OCI-LY3 (cell line): ENCODE results near the gene OGFOD2.

Source experiments
- H2AFZ ChIP-seq: fragments of 200-600, 300-600 bp; shearing (Covaris generic); 2 replicates; pipeline ENCODE4 v1.6.0; 2014; ENCODE audit warnings: antibody characterized with exemption, low read depth, low read length
- H3K27ac ChIP-seq: fragments of 200-600, 300-600 bp; sonication (generic); 2 replicates; pipeline ENCODE4 v1.5.1; 2014; ENCODE audit warnings: mild to moderate bottlenecking, low read length, moderate library complexity, mixed read lengths
- H3K27me3 ChIP-seq: fragments of 200-600, 300-600 bp; sonication (generic); 2 replicates; pipeline ENCODE4 v1.6.1; 2014; ENCODE audit warnings: low read depth, low read length, mixed read lengths
- H3K36me3 ChIP-seq: fragments of 200-600, 300-600 bp; sonication (generic); replicated peaks from 2 replicates; pipeline ENCODE3; 2014; ENCODE audit warnings: low read depth, low read length, mixed read lengths
- H3K4me1 ChIP-seq: fragments of 300-600, 200-600 bp; sonication (generic); 2 replicates; pipeline ENCODE4 v1.6.1; 2014; ENCODE audit warnings: low read length, mixed read lengths
- H3K4me2 ChIP-seq: fragments of 200-600, 300-600 bp; sonication (generic); 2 replicates; pipeline ENCODE4 v1.6.1; 2014; ENCODE audit warnings: low read length, mixed read lengths
- H3K4me3 ChIP-seq: fragments of 300-600, 200-600 bp; sonication (generic); 2 replicates; pipeline ENCODE4 v1.5.1; 2014; ENCODE audit warnings: antibody characterized with exemption, mild to moderate bottlenecking, low read length, moderate library complexity
- H3K79me2 ChIP-seq: fragments of 300-600, 200-600 bp; shearing (Covaris generic); 2 replicates; pipeline ENCODE4 v1.6.1; 2014; ENCODE audit warnings: mild to moderate bottlenecking, low read length, mixed read lengths
- H3K9ac ChIP-seq: fragments of 300-600, 200-600 bp; shearing (Covaris generic); 2 replicates; pipeline ENCODE4 v1.6.0; 2014; ENCODE audit warnings: mild to moderate bottlenecking, low read length, moderate library complexity
- H3K9me3 ChIP-seq: fragments of 200-600, 300-600 bp; shearing (Covaris generic); 2 replicates; pipeline ENCODE4 v1.6.1; 2014; ENCODE audit warnings: low read length, mixed read lengths; ENCODE audit not compliant: insufficient read depth
- H4K20me1 ChIP-seq: fragments of 200-600, 300-600 bp; sonication (generic); 2 replicates; pipeline ENCODE4 v1.6.1; 2016; ENCODE audit warnings: low read length, mixed read lengths; ENCODE audit not compliant: insufficient read depth
- EZH2phosphoT487 ChIP-seq: fragments of 200-600 bp; shearing (Covaris generic); IDR thresholded peaks from 2 replicates; pipeline ENCODE4 v1.6.1; 2018; ENCODE audit warnings: antibody characterized with exemption, mixed run types, low read depth
- TF ChIP-seq, protein P1 (sequence below): fragments of 200-600, 300-600 bp; sonication (generic); IDR thresholded peaks from 2 replicates; pipeline ENCODE4 v1.5.1; 2014; ENCODE audit warnings: antibody characterized with exemption, low read length, low read depth

Gene OGFOD2

GRCh38 chr12:123000578-123000977, 25.5 kb downstream of the OGFOD2 start:
- Histone ChIP-seq H3K27me3 (no peaks in the 10 kb centered on the region), H3K4me2 (no peak overlapping the region), H2AFZ (no peak overlapping the region), H3K36me3 (no peaks in the 10 kb centered on the region), H3K4me3 (no peak overlapping the region), H3K79me2 (no peaks in the 10 kb centered on the region), H3K4me1 (peaks cover 5% of the 10 kb centered on the region; the same call in 1 of the 2 replicates), H3K9me3 (no peaks in the 10 kb centered on the region), H3K9ac (no peak overlapping the region), H4K20me1 (peaks cover 2% of the 10 kb centered on the region; the same call in 1 of the 2 replicates), H3K27ac (no peak overlapping the region)
- no peak for TF ChIP-seq EZH2phosphoT487
- TF ChIP-seq, protein P1, sequence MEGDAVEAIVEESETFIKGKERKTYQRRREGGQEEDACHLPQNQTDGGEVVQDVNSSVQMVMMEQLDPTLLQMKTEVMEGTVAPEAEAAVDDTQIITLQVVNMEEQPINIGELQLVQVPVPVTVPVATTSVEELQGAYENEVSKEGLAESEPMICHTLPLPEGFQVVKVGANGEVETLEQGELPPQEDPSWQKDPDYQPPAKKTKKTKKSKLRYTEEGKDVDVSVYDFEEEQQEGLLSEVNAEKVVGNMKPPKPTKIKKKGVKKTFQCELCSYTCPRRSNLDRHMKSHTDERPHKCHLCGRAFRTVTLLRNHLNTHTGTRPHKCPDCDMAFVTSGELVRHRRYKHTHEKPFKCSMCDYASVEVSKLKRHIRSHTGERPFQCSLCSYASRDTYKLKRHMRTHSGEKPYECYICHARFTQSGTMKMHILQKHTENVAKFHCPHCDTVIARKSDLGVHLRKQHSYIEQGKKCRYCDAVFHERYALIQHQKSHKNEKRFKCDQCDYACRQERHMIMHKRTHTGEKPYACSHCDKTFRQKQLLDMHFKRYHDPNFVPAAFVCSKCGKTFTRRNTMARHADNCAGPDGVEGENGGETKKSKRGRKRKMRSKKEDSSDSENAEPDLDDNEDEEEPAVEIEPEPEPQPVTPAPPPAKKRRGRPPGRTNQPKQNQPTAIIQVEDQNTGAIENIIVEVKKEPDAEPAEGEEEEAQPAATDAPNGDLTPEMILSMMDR = no peak

GRCh38 chr12:123001464-123001863, 26.4 kb downstream of the OGFOD2 start:
- Histone ChIP-seq H3K9me3 (no peaks in the 10 kb centered on the region), H3K27ac (no peak overlapping the region), H4K20me1 (no peaks in the 10 kb centered on the region), H2AFZ (no peak overlapping the region), H3K36me3 (no peaks in the 10 kb centered on the region), H3K27me3 (no peaks in the 10 kb centered on the region), H3K4me3 (no peak overlapping the region), H3K79me2 (no peaks in the 10 kb centered on the region), H3K4me1 (peaks cover 5% of the 10 kb centered on the region; the same call in 1 of the 2 replicates), H3K4me2 (no peak overlapping the region), H3K9ac (no peak overlapping the region)
- TF ChIP-seq, protein P1 = no peak
- TF ChIP-seq EZH2phosphoT487 = no peak

- no peak overlapping the region for H3K9ac ChIP-seq
Measured at GRCh38 chr12:123003257-123003656, 28.2 kb downstream of the OGFOD2 start.

GRCh38 chr12:123004287-123004686, 29.2 kb downstream of the OGFOD2 start:
- Histone ChIP-seq H4K20me1 (no peaks in the 10 kb centered on the region), H3K27ac (no peak overlapping the region), H3K36me3 (no peaks in the 10 kb centered on the region), H3K9ac (no peak overlapping the region), H2AFZ (no peak overlapping the region), H3K4me3 (no peak overlapping the region), H3K4me1 (peaks cover 5% of the 10 kb centered on the region; the same call in 1 of the 2 replicates), H3K9me3 (no peaks in the 10 kb centered on the region), H3K27me3 (no peaks in the 10 kb centered on the region), H3K4me2 (no peak overlapping the region), H3K79me2 (no peaks in the 10 kb centered on the region)
- no peak for TF ChIP-seq EZH2phosphoT487
- TF ChIP-seq, protein P1 = no peak

More at GRCh38 chr12:123003257-123003656, 28.2 kb downstream of the OGFOD2 start:
- H3K36me3 ChIP-seq = no peaks in the 10 kb centered on the region
- no peaks in the 10 kb centered on the region for H3K27me3 ChIP-seq
- H3K4me1 ChIP-seq = peaks cover 5% of the 10 kb centered on the region; the same call in 1 of the 2 replicates
- H4K20me1 ChIP-seq = no peaks in the 10 kb centered on the region
- TF ChIP-seq, protein P1 = no peak
- no peak for TF ChIP-seq EZH2phosphoT487
- no peak overlapping the region for H2AFZ ChIP-seq
- no peak overlapping the region for H3K4me2 ChIP-seq
- no peak overlapping the region for H3K4me3 ChIP-seq
- H3K9me3 ChIP-seq = no peaks in the 10 kb centered on the region
- no peak overlapping the region for H3K27ac ChIP-seq
- H3K79me2 ChIP-seq = no peaks in the 10 kb centered on the region
